T-helper 2 cell (primary cell): ENCODE measurements around the gene KCNS1.
"Not testable (repeated sequence)": the region's sequence is repeated elsewhere in the genome, so short reads cannot be mapped to it uniquely, and the experiment has no call there.

Experiments used
- DNase-seq, 5 experiments: peaks; one replicate each; pipeline versions ENCODE4 v3.0.0 to v3.0.0-alpha.2; 2012 to 2022

The KCNS1 gene

DNA sequence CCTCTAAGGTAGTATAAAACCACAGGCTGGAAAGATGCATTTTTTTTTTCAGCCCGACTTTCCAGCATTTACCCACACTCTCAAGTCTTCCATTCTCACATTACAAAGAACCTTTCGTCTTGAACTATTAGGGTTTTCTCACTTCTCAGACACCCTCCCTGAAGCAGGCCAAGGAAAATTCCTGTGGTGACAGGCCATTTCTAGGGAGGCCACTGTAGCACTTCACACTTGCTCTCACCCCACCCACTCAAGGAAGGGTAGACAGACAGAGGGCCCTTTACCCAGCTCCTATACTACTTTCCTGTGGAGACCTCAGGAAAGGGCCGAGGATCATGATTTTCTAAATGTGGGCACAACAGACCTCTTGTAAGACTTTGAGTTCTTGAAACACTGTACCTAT lies 27.7 kb downstream of the KCNS1 start:
- no peak for DNase-seq

DNA sequence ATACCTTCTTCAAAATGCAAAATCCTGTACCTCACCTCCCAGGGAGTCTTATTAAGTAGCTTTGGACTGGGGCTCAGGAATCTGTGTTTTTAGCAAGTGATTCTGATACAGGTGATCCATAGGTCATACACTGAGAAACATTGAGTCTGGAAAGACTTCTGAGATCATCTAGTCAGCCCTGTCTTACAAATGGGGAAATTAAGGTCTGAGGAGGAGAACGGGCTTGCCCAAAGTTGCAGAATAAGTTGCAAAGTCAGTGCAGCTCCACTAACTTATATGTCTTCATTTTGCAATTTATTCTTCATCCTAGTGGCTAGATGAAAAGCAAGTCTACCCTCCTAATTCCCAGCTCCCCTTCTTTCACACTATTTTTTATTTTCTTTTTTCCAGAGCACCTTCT lies 28.9 kb downstream of the KCNS1 start:
- DNase-seq = no peak

DNA sequence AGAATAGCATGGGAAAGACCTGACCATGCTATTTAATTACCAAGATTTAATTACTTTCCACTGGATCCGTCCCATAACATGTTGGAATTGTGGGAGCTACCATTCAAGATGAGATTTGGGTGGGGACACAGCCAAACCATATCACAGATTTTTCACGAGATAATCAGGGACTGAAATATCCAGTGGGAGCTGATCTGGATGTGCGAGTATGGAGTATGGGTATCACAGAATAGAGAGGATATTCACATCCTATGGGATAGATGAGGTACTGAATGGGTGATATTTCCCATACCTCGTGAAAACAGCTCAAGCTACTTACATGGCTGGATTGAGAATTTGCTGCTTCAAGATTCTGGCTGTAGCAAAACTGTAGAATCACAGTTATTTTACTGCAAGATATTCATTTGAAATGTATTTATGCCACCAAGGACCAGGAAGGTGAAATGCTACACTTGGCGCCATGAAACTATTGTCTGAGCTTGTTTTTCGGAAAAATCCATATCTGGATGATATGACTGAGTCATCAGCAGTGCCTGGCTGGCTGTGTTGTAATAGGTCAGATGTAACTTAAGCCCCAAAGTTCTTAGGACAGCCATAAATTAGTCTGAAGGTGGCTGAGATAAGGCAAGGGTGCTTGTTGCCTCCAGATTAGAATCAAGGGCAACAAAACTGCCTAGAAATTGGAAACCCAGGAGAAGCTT lies 29.8 kb downstream of the KCNS1 start:
- no peak for DNase-seq

DNA sequence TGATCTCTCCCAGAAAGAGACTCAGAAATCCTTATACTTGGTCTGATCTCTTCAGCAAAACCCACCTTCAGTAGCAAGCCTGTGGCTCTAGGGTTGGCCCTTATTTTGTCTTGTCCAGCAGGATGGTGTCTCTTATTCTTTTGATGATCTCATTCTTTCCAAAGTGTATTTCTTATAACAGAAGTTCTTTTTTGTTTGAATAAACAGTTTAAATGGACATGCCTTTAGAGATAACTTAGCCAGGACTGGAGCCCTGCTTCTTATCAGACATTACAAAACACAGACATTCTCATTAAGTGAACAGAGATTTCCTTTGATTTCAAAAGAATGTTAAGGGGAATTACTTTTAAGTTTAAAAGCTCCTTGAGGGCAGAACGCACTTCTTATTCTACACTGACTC lies 31.7 kb downstream of the KCNS1 start:
- DNase-seq = no peak

DNA sequence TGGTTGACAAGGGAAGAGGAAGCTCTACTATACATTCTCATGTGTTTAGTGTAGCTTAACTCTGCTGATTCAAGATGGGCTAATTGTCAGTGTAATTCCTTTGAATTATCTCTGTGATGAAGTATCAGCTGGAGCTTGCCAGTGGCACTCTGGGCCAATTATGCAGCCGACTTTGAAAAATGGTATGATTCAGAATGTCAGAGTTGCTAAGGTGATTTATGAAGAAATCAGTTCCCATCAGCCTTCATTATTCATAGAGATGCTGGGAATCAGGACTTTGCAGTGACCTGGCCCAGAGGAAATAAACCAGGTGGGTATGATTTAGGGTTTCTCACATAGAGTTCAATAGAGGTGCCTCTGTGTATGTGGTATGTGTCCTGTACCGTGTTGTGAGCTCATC lies 33.4 kb downstream of the KCNS1 start:
- DNase-seq = no peak

DNA sequence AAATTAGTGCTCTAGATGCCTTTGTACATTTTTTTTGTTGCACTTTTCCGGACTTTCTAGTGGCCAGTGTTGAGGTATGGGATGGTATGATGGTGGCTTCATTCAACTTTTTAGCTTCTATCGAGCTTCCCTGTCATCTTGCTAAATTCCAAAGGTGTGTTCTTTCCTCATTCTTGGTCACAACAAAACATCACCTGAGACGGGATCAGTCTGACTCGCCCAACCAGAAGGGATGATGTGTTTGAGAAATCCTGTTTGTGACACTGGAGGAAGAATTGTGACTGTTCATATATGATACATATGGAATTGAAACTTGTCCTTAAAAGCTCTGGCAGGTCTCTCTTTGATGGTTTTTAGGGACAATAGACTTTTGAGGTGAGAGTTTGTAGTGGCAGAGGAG lies 33.8 kb downstream of the KCNS1 start:
- no peak for DNase-seq

DNA sequence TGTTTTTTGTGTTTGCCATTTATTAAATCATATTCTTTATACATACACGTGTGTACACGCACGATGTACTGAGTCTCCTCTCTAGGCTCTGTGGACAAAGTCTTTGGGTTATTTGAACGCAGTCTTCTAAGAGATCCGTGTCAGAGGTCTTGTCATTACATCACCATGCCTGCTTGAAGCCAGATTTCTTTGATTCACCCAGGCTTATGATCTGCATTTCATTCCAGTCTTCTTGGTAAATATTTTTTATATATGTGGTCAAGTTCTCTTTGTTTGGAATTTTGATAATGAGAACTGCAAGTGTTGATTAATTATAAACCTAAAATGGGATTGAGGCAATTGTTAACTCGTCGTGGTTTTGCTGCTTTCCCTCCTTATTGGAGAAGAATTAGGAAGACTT lies 34.6 kb downstream of the KCNS1 start:
- no peak for DNase-seq

DNA sequence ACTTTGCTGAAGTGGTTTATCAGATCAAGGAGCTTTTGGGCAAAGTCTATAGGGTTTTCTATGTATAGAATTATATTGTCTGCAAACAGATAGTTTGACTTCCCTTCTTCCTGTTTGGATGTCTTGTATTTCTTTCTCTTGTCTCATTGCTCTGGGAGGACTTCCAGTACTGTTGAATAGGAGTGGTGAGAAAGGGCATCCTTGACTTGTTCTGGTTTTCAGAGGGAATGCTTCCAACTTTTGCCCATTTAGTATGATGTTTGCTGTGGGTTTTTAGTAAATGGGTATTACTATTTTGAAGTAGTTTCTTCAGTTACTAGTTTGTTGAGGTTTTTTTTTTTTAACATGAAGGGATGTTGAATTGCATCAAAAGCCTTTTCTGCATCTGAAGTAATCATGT lies 36.1 kb downstream of the KCNS1 start:
- DNase-seq = no peak

DNA sequence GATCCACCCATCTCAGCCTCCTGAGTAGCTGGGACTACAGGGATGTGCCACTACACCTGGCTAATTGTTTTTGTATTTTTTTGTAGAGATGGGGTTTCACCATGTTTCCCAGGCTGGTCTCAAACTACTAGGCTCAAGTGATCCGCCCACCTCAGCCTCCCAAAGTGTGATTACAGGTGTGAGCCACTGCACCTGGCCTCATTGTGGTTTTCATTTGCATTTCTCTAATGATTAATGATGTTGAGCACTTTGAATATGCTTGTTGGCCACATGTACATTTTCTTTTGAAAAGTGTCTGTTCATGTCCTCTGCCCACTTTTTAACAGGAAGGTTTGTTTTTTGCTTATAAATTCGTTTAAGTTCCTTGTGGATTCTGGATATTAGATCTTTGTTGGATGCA lies 37.8 kb downstream of the KCNS1 start:
- not testable (repeated sequence) for DNase-seq

DNA sequence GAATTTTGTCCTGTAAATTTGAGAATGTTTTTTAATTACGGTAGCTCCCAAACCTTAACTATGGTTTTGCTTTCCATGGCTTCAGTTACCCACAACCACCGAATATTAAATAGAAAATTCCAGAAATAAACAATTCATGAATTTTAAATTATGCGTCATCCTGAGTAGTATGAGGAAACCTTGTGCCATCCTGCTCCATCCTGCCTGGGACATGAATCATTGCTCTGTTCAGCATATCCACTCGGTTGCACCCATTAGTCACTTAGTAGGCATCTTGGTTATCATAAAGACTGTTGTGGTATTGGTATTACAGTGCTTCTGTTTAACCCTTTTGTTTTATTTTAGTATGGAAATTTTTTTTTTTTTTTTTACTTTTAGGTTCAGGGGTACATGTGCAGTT lies 39.7 kb downstream of the KCNS1 start:
- DNase-seq = no peak

DNA sequence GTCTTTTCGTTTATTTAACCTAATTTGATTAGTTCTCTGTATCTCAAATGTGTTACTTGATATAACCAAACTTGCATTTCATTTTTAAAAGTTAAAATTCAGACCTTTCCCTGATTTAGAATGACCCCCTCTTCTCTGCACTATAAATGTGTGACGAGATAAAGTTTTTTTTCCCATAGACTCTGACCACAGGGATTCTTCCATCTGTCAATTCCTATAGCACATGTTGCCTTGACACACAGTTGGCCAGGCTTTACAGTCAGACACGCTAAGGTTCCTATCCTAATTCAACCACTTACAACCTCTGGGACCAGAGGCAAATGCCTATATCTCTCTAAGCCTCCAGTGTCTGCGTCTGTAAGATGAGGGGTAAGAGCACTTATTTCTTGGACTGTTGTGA lies 40.6 kb downstream of the KCNS1 start:
- no peak for DNase-seq

DNA sequence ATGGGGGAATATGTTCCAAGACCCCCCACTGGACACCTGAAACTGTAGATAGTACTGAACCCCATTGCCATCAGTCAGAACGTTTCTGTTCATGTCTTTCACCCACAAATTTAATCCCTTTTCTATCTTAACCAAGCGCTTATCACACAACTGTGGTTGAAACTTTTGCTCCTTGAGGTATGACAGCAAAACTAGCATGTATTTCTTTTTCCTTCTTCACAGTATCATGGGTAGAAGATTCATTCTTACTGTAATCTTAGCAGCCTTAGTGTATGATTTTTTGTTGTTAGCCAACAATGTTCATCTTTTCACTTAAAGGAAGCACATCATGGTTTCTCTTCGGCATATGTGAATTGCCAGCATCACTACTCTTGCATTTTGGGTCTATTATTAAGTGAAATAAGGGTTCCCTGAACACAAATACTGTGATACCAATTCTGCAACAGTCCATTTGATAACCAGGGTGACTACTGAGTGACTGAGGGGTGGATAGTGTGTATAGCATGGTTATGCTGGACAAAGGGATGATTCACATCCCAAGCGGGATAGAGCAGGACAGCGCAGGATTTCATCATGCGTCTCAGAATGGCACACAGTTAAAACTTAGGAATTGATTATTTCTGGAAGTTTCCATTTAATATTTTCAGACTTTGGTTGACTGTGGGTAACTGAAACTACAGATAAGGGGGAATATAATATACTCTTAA lies 41.8 kb downstream of the KCNS1 start:
- peak in 1 of 5 experiments; percentile 63 for DNase-seq

DNA sequence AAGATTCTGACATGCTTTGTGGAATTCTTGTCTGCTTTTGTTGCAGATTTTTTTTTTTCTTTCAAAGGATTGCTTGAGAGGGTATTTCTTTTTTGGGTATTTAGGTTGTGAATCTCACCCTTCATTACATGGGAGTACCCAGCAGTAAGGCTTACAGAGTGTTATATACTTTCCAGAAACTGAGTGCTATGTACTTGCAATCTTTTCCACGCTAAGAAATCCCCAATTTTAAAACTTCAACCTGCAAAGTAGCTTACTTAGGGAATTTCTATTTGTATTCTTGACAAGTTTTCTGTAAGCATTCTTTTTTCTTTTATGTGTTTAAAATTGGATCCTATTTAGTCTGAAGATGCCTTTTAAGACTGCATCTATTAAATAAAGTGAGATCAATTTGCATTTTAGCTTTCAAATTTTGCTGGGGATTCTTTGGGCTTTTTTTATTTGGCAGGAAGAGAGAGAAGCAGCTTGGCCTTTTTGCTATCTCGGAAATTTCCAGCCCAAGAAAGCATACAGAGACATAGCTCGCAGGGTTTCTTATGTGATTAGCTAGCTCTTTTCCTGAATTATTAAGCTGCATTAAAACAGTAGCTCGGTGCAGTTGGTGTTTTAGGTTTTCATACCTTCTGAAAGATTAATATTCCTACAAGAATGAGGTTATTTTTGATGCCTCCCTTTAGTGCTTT lies 42.6 kb downstream of the KCNS1 start:
- no peak for DNase-seq

DNA sequence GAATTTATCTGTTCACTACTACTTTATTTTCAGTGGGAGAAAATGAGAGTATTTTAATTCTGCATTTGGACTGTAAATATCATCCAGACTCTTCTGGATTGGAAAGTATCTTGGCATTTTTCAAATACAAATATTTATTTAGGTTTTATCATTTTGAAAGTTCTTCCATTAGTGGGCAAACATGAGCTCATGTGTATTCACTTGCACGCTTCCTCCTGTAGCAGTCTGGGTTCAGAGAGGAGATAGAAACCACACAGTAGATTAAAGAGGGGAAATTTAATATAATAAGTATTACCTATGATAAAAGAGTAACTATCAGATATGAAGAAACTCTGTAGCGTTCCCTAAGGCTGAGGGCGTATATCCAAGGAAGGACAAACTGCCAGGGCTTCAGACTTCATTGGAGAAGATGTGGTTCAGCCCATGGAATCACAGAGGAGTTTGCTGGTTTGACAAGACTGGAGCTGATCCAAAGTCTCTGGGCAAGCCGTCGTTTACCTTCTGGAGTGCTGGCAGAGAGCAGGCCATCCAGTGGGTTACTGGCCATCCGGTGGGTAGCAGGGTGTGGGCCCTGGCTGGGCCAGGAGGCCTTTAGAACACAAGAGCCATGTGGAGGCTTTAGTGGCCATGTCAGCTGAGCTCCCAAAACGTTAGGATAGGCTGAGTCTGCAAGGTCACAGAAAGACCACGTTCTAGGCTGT lies 44.3 kb downstream of the KCNS1 start:
- DNase-seq = no peak

DNA sequence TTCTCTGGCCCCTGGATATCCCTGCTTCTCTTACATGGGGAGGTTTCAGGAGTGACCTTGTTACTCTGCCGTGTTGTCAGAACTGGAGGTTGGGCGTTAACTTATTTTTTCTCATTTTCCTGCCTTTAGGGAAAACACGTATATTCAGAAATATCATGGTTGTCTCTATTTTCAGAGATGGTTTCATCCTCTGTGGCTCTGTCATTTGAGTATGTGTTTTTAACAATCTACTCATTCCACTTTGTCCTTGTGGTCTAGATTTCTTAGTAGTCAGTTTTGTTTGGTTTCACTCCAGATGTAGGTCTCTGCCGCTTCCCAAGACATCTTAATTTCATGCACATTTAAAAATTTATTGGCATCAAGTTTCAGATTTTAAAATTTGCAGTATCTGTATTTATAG lies 45.9 kb downstream of the KCNS1 start:
- DNase-seq = no peak

DNA sequence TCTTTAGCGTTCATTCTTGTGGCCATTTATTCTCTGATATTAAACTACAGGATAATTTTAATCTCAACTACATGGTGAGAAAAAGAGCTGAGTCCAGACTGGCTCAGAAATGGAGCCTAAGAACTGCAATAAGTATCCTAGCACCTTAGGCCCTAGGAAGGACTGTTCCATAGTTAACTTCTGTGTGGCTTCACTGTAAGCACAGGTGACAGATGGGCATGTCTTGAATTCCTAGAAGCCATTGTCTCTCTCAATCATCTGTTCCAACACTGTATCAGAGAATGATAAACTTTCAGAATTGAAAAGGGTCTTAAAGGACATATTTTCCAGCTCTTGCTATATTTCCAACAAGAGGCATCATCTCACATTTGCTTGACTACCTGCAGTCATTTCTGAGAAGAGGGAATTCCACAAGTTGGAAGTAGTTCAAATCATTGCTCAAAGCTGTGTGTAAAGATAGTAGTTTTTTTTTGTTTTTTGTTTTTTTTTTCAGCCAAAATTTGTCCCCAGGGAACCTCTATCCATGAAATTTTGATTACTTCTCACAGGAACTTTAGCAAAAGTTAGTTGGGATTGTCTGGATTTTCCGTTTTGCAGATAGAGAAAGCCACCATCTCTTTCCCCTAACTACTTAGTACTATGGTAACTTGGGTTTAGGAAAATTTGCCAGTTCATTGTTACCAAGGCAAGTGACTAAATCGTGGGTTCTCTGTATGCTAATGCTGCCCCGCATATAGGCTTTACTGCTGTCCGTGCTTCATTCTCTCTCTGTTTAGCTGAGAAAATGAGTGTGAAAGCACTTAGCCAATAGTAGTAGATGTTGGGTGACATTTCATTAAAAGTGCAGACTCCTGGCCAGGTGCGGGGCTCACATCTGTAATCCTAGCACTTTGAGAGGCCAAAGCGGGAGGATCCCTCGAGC lies 47.2 kb downstream of the KCNS1 start:
- DNase-seq = no peak

DNA sequence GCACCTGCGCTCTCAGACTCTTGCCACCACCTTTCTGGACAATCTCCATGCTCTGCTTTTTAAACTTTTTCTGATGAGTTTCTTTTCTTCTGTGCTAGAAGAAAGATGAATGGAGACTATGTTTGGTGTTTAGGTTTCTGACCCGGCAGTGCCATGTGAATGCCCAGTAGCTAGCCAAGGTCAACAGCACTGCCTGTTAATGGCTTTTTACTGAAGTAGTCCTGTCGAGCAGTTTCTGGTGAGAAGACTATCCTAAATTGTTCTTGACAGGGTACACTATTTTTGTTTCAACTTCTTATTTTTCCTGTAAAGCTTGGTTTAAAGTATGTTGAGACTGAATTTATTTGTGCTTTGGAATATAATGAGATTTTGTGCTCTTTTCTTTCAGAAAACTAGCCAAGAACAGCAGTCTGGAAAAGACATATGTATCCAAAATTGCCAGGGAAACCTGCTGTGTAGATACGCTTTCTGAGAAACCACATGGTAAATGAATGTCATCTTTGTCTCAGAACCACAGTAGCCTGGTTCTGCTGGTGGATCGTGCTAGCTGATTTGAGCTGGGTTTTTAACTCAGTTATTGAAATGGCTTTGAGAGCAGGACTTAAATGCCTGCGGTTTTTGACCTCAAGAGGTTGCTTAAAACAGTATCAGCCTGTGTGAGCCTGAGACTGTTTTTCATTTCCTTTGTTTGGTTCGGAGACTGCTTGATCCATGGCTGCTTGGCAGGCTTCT lies 48.1 kb downstream of the KCNS1 start:
- peak in 2 of 5 experiments; percentile 30 to 80 for DNase-seq

DNA sequence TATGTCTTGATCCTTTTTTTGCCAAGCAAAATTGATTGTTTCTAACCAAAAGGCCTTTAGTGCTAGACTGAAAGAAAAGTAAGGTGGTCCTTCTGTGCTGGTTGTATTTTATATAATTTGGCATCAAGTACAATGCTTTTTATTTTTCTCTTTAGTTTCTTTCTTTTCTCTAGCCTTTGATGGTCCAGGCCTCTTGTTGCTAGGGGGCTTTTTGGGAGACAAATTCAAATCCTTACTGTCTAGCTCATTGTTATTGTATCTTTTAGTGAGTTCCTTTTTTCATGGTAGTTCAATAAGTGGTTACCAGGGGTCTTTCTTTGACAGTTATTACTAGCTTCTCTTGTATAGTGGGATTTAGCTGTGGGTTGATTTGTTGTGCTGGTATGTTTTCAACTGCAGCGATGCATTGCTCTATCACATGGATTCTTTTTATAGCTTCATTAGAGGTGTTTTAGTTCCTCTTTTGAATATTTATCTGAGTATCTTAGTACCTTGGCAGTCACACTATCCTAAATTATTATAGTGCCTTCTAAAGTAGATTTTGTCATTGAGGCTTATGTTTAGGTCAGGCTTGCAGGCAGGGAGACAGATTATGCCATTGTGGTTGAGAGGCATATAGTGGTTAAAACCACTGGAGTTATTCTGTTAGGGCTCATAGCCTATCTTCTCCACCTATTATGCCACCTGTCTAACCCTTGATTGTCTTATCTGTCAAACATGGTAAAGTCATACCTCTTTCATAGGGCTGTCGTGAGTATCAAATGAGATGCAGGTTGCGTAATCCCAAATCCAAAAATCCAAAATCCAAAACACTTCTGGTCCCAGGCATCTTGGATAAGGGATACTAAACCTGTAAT lies 49.5 kb downstream of the KCNS1 start:
- DNase-seq = peak in 2 of 5 experiments; percentile 4 to 63

DNA sequence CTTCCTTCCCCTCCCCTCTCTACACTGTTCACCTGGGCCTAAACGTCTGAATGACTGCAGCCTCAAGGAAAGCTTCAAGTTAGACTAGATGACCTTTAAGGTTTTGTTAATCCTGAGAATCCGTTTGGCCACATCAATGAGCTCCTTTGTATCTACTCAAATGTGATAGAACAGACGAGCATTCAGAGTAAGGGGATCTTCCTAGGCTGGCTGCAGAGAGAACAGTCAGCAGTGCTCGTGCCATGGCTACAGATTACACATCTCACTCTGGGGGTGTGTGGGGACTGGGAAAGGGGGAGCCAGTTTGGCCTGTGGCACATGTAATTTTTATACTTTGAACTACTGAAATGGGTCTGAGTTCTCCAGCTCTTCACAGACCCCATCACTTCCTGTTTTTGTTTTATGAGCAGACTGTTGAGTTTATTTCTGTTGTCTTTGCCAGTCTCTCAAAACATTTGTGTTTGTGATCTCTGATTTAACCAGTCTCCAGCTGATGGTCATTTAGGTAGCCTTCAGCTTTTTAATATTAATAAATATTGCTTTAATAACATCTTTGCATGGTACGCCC lies 50.9 kb downstream of the KCNS1 start:
- peak in 1 of 5 experiments; percentile 30 for DNase-seq

DNA sequence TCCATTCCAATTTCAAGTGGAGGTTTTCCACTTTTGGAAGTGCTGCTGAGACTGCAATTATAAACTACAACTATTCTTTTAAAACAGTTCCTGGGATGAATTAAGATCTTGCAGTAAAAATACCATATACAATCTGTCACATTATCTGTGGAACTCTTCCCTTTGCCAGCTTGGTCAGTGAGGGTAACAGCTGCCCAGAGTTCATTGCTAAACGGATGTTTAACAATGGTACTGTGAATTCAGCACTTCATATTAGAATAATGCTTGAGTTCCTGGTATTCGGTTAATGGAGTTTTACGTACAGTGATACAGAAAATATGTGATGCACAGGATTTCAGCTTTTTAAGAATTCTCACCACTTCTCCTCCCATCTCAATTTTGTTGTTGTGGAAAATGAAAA lies 51.5 kb downstream of the KCNS1 start:
- DNase-seq = no peak
